ENCODE measurements around the gene DDN.

The DDN gene

DNA sequence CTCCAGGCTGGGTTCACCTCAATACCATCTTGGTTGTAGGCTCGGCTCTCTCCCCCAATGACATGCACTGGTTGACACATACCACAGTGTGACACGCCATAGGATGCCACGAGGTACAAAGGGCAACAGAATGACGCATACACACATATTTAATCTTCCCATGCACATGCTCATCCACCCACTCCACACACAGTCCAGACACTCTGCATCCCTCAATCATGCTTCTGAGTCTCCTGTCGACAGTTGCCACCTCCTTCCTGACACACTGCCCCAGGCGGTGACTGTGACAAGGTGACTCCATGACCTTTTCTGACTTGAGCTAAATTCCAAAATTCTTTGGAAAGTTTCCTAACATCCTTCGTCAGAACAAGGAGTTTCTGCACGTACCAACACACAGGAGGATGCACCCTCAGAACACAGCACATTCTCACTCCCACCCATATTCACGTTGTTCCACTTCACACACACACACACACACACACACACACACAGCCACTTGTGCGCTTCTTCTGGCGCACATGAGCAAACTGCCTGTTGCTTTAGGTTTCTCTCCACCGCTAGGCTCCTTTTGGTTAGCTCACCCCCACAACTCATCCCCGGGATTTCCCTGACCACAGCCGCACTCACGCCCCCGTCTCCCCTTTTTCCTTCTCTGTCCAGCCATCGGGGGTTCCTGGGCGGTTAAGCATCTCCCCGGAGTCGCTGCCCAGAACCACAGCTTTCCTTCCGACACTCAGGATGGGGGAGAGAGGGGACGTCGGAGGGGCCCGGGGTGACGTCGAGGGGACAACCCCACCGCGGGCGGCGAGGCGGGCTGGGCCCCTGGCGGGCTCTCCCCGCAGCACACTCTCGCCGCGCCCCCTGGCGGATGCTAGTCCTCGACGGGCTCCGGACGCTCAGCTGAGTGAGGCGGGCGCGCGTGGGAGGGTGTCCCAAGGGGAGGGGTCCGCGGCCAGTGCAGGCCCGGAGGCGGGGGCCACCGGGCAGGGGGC, 21.6 kb downstream of the DDN start:
- Histone ChIP-seq H3K4me1 (ENCODE audit: control insufficient read depth, low read depth, low read length) (peaks cover 18% of the 10 kb centered on the region), H3K27me3 (ENCODE audit: control insufficient read depth, insufficient read depth, low read length) (peaks cover 100% of the 10 kb centered on the region), H3K27ac (ENCODE audit: low read length) (no peak overlapping the region), H3K9me3 (ENCODE audit: control insufficient read depth, low read depth, low read length) (no peaks in the 10 kb centered on the region), H3K4me3 (ENCODE audit: low read length) (no peak overlapping the region), H3K36me3 (ENCODE audit: control insufficient read depth, low read depth, low read length) (no peaks in the 10 kb centered on the region), H3K9ac (ENCODE audit: low read length) (no peak overlapping the region)

DNA sequence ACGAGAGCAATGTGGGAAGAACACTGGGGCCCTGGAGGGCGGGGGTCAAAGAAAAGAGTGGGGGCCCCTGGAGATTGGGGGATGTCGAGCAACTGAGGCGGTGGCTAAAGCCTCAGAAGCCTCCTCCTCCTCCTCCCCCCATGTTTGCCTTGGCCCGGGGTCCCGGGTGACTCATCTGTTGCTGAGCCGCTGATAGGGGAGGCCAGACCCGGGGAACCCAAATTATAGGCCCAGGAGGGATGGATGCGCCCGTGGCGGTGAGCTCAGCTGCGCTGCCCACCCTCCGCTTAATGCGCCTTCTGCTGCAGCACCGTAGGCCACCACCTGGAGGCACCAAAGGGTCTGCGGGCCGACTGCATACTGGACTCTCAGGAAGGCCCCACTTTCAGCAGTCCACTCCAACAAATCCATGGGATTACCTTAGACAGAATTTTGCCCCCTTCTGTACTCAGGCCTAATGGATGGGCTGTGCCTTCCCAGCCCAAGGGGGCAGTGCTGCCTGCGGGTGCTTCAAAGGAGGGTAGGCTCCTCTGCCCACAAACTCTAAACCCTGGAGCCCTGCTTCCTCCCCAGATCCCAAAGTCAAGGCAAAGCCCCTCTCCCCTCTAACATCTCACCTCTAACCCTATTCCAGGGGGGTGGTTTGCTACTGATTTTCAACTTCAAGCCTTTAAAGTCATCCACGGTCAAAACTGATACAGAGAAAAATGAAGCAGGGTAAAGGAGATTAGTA, 25.1 kb downstream of the DDN start:
- no peaks in the 10 kb centered on the region for H3K36me3 ChIP-seq (ENCODE audit: control insufficient read depth, low read depth, low read length)

DNA sequence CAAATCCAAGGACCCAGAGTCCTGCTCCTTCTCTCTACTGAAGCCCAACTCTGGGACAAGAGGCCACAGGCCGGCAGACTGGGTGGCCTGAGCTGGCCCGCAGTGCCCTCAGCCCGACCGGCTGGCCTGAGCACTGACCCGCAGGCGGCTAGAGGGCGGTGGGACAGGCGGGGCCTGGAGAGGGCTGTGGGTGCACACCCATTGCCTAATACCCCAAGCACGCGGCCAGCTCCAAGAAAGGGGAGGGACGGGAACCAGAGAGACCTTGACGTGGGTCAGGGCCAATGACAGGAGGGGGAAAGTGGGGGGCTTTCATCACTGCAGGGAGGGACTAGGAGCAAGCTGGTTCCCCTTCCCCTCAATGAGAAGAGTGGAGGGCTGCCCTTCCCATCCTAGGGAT, 25.6 kb downstream of the DDN start:
- no peaks in the 10 kb centered on the region for H3K9me3 ChIP-seq (ENCODE audit: control insufficient read depth, low read depth, low read length)
- no peak overlapping the region for H3K27ac ChIP-seq (ENCODE audit: low read length)
- no peaks in the 10 kb centered on the region for H3K36me3 ChIP-seq (ENCODE audit: control insufficient read depth, low read depth, low read length)
- H3K4me3 ChIP-seq (ENCODE audit: low read length) = no peak overlapping the region
- no peak overlapping the region for H3K9ac ChIP-seq (ENCODE audit: low read length)
- peaks cover 30% of the 10 kb centered on the region for H3K4me1 ChIP-seq (ENCODE audit: control insufficient read depth, low read depth, low read length)
- peaks cover 100% of the 10 kb centered on the region for H3K27me3 ChIP-seq (ENCODE audit: control insufficient read depth, insufficient read depth, low read length)

More for the DNA sequence above, 25.1 kb downstream of the DDN start:
- no peaks in the 10 kb centered on the region for H3K9me3 ChIP-seq (ENCODE audit: control insufficient read depth, low read depth, low read length)
- peaks cover 100% of the 10 kb centered on the region for H3K27me3 ChIP-seq (ENCODE audit: control insufficient read depth, insufficient read depth, low read length)
- H3K27ac ChIP-seq (ENCODE audit: low read length) = no peak overlapping the region
- peaks cover 29% of the 10 kb centered on the region for H3K4me1 ChIP-seq (ENCODE audit: control insufficient read depth, low read depth, low read length)
- no peak overlapping the region for H3K9ac ChIP-seq (ENCODE audit: low read length)
- H3K4me3 ChIP-seq (ENCODE audit: low read length) = no peak overlapping the region

DNA sequence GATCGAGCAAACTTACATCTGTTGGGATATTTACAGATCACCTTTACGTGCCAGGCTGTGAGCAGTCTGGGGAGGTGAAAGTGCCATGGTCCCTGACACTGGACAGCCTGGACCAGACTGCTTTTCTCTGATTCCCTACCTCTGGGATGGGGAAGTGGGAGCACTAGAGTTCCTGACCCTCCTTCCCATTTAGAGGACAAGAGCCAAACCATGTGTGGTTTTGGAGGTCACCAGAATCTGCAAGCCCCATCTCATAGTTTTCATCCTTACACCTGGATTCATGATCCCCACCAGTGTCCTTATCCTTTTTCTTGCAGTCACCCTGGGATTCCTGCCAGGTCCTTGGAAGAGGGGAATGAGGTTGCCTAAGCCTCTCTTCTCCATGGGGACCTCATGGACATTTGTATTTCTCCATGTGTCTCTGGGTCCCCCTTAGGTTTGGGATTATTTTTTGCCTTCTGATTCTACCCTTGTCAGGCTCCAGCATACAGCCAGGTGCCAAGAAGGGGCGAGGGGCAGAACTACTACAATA, 26.2 kb downstream of the DDN start:
- H3K36me3 ChIP-seq (ENCODE audit: control insufficient read depth, low read depth, low read length) = no peaks in the 10 kb centered on the region
- no peak overlapping the region for H3K9ac ChIP-seq (ENCODE audit: low read length)
- no peak overlapping the region for H3K27ac ChIP-seq (ENCODE audit: low read length)
- no peaks in the 10 kb centered on the region for H3K9me3 ChIP-seq (ENCODE audit: control insufficient read depth, low read depth, low read length)
- peaks cover 35% of the 10 kb centered on the region for H3K4me1 ChIP-seq (ENCODE audit: control insufficient read depth, low read depth, low read length)
- H3K4me3 ChIP-seq (ENCODE audit: low read length) = no peak overlapping the region
- H3K27me3 ChIP-seq (ENCODE audit: control insufficient read depth, insufficient read depth, low read length) = peaks cover 99% of the 10 kb centered on the region

DNA sequence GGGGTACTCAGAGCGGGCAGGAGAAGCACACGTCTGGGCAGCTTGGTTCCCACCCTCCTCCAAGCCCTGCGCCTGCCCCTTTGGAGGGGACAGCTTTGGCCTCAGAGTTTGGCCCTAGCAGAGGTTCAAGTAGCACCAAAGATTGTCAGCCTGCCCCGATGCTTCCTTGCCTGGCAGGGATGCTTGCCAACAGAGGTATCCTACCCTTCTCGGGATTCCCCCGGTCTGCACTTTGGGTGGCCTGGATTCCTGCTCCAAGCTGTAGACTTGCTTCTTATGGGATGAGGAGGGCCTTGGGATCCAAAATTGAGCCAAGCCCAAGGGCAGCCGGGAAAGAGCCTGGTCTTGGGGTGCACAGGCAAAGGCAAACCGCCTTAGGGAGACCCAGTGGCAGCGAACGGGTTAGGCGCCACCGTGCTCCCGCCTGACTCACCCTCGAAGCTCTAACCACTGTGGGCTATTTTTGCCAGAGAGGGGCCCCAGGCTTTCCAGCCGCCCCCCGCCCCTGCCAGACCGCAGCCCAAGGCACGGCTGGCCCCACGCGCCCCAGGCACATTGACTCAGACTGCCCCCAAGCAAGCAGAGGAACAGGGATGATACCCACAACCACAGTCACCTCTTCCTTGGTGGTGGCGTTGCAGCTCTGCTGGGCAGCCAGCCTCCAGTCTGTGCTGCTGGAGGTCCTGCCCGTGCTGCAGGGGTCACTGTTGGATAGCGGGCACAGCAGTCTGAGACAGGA, 26.8 kb downstream of the DDN start:
- Histone ChIP-seq H3K9ac (ENCODE audit: low read length) (no peak overlapping the region), H3K27ac (ENCODE audit: low read length) (no peak overlapping the region), H3K36me3 (ENCODE audit: control insufficient read depth, low read depth, low read length) (no peaks in the 10 kb centered on the region), H3K4me1 (ENCODE audit: control insufficient read depth, low read depth, low read length) (peaks cover 40% of the 10 kb centered on the region), H3K9me3 (ENCODE audit: control insufficient read depth, low read depth, low read length) (no peaks in the 10 kb centered on the region), H3K4me3 (ENCODE audit: low read length) (peak overlapping the region; percentile 54), H3K27me3 (ENCODE audit: control insufficient read depth, insufficient read depth, low read length) (peaks cover 98% of the 10 kb centered on the region)

DNA sequence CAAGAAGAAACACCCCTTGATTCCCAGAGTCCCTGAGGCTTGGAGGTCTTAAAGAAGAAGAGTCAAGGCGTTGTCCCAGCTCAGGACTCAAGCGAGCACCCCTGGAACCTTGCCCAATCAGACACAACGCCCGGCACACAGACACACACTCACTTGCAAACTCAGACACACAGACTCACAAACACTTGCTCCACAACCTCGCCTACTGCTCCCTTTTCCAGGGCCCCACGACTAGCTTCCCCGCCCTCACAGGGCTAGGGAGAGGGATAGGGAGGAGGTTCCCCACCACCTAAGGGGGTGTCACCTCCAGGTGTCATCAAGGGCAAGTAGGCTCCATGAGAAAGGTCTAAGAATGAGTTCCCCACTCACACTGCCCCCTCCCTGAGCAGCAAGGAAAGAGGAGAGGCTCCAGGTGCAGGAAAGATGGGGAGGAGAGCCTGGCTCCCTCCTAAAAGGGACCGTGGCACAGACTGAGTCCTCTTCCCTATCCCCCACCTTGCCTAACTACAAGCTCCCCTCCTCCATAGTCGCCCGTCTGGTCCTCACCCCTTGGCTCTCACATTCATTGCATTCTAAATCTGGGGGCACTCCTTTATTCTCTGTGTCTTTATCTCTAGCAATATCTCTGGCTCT, 28.4 kb downstream of the DDN start:
- H3K9ac ChIP-seq (ENCODE audit: low read length) = no peak overlapping the region
- peak overlapping the region; percentile 54 for H3K4me3 ChIP-seq (ENCODE audit: low read length)
- peaks cover 93% of the 10 kb centered on the region for H3K27me3 ChIP-seq (ENCODE audit: control insufficient read depth, insufficient read depth, low read length)
- peaks cover 49% of the 10 kb centered on the region for H3K4me1 ChIP-seq (ENCODE audit: control insufficient read depth, low read depth, low read length)
- H3K36me3 ChIP-seq (ENCODE audit: control insufficient read depth, low read depth, low read length) = no peaks in the 10 kb centered on the region
- H3K9me3 ChIP-seq (ENCODE audit: control insufficient read depth, low read depth, low read length) = no peaks in the 10 kb centered on the region
- H3K27ac ChIP-seq (ENCODE audit: low read length) = no peak overlapping the region

DNA sequence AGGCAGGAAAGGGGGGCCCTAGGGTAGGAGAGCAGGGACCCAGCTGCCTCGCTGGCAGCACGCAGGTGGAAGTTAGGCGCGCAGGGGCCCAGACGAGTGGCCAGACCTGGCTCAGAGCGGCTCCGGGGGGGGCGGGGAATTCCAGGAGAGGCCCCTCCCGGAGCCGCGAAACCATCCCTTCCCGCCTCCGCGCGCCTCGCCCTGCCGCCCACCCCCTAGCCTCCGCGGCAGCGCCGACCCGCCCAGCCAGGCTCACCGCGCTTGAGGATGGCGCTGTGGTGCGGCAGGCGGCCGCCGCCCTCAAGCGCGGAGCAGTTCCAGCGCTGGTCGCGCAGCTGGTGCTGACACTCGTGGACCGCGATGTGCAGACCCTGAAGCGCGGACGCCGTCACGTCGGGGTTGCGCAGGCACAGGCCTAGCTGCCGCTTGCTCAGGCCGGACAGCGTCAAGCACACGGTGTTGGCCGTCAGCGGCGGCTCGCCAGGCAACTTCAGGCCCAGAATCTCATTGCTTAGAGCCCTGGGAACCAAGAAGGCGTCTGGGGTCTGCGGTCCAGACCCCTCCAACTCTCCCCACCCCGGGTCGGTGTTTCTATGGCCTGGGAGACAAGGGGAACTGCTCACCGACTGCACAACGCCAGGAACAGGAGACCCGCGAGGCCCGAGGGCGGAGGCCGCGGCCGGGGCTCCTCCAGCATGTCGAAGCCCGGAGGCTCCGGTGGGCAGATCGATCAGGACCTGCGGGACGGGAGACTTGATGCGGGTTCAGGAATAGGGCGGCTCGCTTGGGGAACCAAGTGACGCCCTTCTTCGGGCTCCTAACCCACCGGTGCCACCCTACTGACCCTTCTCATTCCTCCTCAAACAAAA, 29.1 kb downstream of the DDN start:
- Histone ChIP-seq H3K9me3 (ENCODE audit: control insufficient read depth, low read depth, low read length) (no peaks in the 10 kb centered on the region), H3K4me3 (ENCODE audit: low read length) (peak overlapping the region; percentile 54), H3K36me3 (ENCODE audit: control insufficient read depth, low read depth, low read length) (no peaks in the 10 kb centered on the region), H3K4me1 (ENCODE audit: control insufficient read depth, low read depth, low read length) (peaks cover 55% of the 10 kb centered on the region), H3K27ac (ENCODE audit: low read length) (no peak overlapping the region), H3K27me3 (ENCODE audit: control insufficient read depth, insufficient read depth, low read length) (peaks cover 88% of the 10 kb centered on the region), H3K9ac (ENCODE audit: low read length) (no peak overlapping the region)

DNA sequence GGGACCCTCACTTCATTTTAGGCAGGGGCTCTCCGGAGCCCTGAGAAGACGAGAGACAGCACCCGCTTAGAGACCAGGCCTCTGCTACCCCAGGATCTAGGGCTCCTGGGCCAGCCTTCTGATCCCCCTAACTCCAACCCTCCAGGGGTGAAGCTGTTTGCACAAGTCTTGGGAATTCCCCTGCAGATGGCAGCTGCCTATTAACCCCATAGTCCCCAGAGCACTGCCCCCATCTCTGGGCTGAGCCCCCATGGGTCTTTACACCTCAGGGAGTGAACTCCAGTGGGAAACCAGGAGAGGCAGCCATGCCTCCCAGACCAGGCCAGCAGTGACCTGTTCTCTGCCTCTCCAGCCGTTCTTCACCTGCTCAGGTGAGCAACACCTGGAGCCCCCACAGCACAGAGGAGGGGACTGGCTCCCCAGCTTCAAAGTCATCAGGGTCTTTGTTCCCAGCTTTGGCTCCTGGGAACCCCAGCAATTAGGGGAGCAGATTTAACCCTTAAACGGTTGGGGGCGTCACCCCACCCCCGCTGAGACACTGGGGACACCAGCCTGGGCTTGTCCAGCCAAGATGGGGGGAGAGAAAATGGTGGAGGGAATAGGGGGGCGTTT, 29.9 kb downstream of the DDN start:
- Histone ChIP-seq H3K27ac (ENCODE audit: low read length) (no peak overlapping the region), H3K9me3 (ENCODE audit: control insufficient read depth, low read depth, low read length) (no peaks in the 10 kb centered on the region), H3K36me3 (ENCODE audit: control insufficient read depth, low read depth, low read length) (no peaks in the 10 kb centered on the region), H3K27me3 (ENCODE audit: control insufficient read depth, insufficient read depth, low read length) (peaks cover 80% of the 10 kb centered on the region), H3K4me1 (ENCODE audit: control insufficient read depth, low read depth, low read length) (peaks cover 63% of the 10 kb centered on the region), H3K9ac (ENCODE audit: low read length) (peak overlapping the region; percentile 18), H3K4me3 (ENCODE audit: low read length) (peak overlapping the region; percentile 54)

DNA sequence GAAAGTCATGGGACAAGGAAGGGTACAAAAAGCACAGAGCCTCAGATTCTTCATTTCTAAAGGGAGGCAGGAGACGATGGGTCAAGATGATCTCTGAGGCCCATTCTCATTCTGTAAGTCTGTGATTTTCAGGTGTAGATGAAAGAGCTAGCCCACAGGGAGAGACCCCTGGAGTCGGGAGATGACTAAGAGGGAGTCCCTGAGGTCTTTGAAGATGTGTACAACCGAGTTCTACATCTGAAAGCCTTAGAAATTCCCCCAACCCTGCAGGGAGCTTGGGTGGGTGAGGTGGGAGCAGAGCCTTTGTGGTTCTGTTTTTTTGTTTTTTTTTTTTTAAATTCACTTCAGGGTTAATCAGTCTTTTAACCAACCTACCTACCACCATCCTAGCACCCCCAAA, 30.7 kb downstream of the DDN start:
- Histone ChIP-seq H3K36me3 (ENCODE audit: control insufficient read depth, low read depth, low read length) (no peaks in the 10 kb centered on the region), H3K4me1 (ENCODE audit: control insufficient read depth, low read depth, low read length) (peaks cover 66% of the 10 kb centered on the region), H3K9me3 (ENCODE audit: control insufficient read depth, low read depth, low read length) (no peaks in the 10 kb centered on the region), H3K4me3 (ENCODE audit: low read length) (no peak overlapping the region), H3K27ac (ENCODE audit: low read length) (no peak overlapping the region), H3K27me3 (ENCODE audit: control insufficient read depth, insufficient read depth, low read length) (peaks cover 72% of the 10 kb centered on the region), H3K9ac (ENCODE audit: low read length) (peak overlapping the region; percentile 18)

DNA sequence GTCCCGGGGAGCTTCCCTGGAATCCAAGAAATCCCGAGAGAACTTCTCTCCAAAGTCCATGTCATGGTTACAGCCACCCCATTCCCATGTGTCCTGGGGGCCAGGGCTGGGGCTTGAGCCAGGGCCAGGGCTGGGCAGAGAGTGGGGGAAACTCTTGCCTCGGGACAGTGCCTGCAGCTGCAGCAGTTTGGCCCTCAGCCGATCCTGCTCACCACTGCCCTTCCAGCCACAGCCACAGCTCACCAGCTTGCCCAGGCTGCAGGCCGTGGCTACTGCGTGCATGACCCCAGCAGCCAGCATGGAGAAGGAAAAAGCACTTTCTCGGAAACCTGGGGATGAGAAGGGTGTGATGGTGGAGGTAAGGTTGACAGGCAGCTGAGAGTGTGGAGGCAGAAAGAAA, 31.2 kb downstream of the DDN start:
- Histone ChIP-seq H3K9me3 (ENCODE audit: control insufficient read depth, low read depth, low read length) (no peaks in the 10 kb centered on the region), H3K4me1 (ENCODE audit: control insufficient read depth, low read depth, low read length) (peaks cover 66% of the 10 kb centered on the region), H3K9ac (ENCODE audit: low read length) (no peak overlapping the region), H3K27ac (ENCODE audit: low read length) (no peak overlapping the region), H3K4me3 (ENCODE audit: low read length) (no peak overlapping the region), H3K36me3 (ENCODE audit: control insufficient read depth, low read depth, low read length) (no peaks in the 10 kb centered on the region), H3K27me3 (ENCODE audit: control insufficient read depth, insufficient read depth, low read length) (peaks cover 67% of the 10 kb centered on the region)

Measured in iPS-18a (cell line).